Fibroblast of skin of back (primary cell): ENCODE results near the gene CACNB4.
"Not testable (repeated sequence)": the region's sequence is repeated elsewhere in the genome, so short reads cannot be mapped to it uniquely, and the experiment has no call there.

Source experiments
- DNase-seq: peaks from one replicate; pipeline ENCODE4 v3.0.0-alpha.2; 2013

Gene CACNB4

DNA sequence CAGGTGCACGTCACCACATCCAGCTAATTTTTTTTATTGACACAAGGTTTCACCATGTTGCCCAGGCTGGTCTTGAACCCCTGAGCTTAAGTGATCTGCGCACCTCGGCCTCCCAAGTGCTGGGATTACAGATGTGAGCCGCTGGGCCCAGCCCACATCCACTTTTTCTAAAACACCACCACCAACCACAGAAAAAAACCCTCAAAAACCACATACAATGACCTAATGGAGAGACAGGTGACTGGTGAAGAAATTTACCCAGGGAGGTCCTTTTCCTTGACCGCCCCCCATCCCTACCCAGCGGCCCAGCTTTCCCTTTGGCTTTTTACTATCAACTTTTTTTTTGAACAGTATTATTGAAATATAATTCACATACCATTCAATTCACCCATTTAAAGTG is 47.9 kb downstream of the CACNB4 start:
- no peak for DNase-seq

- DNase-seq: no peak
These were observed 48.5 kb downstream of the CACNB4 start for GRCh38 chr2:152050341-152050740.

DNA sequence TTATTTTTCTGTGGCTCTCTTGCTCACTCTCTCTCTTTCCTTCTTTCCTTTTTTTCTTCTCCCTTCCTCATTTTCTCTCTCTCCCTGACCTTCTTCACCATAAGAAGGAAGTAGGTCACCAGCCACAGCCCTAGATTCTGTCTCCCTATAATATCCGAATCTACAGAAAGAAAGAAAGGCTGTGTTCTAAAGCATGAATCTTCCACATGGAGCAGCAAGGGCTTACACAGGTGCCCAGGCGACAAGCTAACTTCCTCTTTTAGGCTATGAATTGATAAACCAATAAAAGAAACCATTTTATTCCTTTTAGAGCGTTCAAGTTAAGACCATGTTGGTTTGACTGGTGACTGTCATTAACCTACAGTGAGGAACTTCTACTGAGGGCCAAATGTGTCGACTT is 49.3 kb downstream of the CACNB4 start:
- no peak for DNase-seq

DNA sequence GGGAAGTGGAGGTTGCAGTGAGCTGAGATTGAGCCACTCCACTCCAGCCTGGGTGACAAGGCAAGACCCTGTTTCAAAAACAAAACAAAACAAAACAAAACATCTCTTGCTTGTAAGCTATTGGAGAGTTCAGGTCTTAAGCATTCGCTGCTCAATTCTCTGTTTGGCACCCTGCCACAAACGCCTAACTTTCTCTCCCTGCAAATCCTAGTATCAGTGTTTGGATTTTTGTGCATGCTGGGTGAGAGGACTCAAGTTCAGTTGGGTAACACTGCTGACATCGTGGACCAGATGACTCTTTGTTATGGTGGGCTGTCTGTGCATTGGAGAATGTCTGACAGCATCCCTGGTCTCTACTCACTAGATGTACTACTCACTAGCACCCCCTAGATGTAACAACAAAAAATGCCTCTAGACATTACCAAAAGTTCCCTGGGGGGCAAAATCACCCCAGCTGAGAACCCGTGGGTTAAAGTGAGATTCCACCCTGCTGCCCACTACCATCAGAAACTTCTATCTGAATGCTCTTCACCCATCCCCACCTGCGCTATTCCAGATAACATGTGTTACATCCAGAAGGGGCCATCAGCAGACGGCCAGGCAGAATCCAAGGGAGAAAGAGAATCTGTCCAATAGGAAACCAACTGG is 50.9 kb downstream of the CACNB4 start:
- no peak for DNase-seq

GRCh38 chr2:152046940-152047339 is 51.9 kb downstream of the CACNB4 start:
- DNase-seq: no peak

DNA sequence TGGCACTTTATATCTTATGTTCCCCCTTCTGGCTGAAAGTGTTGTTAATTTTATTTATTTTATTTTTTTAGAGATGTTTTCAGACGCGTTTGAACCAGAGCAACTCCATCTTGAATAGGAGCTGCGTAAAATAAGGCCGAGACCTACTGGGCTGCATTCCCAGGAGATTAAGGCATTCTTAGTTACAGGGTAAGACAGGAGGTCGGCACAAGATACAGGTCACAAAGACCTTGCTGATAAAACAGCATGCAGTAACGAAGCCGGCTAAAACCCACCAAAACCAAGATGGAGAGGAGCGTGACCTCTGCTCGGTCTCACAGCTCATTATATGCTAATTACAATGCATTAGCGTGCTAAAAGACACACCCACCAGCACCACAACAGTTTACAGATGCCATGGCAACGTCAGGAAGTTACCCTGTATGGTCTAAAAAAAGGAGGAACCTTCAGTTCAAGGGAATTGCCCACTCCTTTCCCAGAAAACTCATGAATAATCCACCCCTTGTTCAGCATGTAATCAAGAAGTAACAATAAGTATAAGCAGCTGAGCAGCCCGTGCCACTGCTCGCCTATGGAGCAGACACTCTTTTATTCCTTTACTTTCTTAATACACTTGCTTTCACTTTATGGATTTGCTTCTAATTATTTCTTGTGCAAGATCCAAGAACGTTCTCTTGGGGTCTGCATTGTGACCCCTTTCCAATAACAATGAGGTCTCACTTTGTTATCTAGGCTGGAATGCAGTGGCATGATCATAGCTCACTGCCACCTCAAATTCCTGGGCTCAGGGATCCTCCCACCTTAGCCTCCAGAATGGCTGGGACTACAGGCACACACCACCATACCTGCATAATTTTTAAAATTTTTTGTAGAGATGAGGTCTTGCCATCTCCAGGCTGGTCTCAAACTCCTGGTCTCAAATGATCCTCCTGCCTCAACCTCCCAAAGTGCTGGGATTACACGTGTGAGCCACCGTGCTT is 55.9 kb downstream of the CACNB4 start:
- DNase-seq: no peak

GRCh38 chr2:152038441-152038958 is 60.3 kb downstream of the CACNB4 start:
- DNase-seq: no peak

DNA sequence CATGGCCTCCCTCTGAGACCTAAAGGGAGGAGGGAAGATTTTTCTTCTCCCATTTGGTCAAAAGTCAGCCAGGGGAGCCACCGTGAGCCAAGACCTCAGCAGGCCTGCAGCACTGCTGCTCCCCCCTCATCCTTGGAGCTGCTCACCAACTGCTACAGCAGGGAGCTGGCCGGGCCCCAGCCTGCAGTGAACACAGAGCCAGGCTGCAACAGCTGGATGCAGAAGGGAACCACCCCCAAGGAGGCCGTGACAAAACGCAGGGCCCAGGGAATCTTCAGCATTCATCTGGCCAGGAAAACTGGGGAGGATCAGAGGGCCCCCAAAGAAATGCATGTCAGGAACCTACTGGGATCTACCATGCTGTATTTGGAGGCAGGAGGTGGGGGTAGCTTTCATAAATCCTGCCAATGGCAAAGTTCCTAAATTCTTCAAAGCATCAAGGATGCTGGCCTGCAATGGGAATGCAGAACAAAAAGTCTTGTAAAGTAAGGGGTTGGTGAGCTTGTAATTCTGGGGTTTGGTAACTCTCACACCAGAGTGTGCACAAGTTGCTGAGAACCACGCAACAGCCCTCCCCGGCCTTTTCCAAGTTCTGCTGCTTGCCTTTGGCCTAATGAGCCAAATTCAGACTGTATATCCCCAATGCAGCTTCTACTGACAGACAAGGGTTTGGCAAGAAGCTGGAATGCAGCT is 61.0 kb downstream of the CACNB4 start:
- no peak for DNase-seq

- peak; percentile 72 for DNase-seq
These were observed 62.0 kb downstream of the CACNB4 start for GRCh38 chr2:152036611-152037469.

- no peak for DNase-seq
These were observed 64.5 kb downstream of the CACNB4 start for GRCh38 chr2:152034257-152034801.

DNA sequence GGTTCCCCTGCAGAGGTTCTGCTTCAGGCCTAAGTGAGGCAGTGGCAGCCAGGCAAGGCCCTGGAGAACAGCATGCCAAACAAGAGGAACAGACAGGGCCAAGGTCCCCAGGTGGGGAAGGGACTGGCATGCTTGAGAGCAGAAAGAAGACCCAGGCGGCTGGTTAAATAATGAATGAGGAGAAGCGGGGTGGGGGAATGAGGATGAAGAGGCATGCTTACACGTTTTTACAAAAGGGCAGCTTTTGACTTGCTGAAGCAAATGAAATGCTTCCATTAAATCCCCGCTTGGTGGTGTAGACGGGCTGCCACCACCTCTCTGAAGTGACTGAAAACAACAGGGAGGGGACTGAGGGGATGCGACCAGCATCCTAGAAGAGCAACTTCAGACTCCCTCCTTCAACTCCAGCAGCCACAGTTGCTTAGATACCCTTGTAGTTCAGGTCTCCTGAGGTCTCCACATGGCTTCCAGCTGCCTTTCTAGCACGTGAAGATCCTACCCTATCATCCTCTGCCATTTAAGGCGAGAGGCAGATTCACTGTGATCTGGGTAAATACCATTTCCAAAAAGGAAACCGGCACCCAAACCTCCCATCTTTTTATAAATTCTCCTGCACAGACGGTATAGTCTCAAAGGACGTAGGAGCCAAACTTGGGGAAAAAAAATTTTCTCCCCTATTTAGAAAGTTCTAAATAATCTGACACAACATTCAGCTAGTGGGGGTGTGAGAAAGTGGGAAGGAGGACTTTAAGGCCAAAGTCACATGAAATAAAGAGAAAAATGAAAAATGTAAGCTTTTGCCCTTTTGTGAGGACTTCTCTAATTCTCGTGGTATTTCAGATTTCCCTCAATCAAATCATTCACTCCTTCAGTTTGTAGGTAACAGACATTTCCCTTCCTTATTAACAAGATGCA is 65.6 kb downstream of the CACNB4 start:
- DNase-seq: no peak

DNA sequence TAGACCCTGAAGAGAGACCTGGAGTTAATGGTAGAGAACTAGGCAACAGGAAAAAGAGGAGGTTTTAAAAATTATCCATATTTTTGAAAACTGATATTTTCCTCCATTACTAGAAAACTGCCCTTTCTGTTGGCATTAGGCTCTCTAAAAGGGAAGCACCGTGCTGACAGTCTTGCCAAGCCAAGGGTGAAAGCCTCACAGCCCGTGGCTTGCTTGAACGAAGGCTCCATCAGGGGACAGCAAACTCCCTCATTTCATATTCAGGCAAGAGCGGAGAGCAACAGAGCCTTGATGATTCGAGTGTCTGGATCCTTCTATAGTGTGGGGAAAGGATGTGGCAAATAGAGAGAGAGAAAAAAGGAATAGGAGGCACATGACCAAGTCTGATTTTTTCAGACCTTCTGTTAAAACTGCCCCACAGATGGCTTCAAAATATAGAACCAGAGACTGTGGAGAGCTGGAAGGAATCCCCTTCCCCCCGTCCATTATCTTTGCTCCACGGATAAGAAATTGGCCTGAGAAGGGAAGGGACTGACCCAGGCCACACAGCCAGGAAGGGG is 67.0 kb downstream of the CACNB4 start:
- DNase-seq: no peak

DNA sequence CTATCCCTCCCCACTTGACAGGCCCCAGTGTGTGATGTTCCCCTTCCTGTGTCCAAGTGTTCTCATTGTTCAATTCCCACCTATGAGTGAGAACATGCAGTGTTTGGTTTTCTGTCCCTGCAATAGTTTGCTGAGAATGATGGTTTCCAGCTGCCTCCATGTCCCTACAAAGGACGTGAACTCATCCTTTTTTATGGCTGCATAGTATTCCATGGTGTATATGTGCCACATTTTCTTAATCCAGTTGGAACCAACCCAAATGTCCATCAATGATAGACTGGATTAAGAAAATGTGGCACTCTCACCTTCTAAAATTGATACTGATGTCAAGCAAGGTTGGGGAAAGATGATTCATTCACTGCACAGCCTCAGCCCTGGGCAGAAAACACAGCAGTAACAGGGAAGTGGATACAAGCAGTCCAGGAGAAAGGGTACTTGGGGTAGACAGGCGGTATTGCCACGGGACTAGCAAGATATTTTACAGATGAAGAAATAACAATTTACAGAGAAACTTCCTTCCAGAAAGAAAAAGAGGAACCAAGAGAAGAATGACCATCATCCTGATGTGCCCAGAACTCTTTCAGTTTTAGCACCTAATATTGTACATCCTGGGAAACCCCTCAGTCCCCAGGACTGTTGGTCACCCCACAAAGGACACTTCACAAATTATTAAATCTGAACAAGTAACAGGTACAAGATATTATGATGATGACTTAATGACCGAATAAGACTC is 68.1 kb downstream of the CACNB4 start:
- DNase-seq: not testable (repeated sequence)

DNA sequence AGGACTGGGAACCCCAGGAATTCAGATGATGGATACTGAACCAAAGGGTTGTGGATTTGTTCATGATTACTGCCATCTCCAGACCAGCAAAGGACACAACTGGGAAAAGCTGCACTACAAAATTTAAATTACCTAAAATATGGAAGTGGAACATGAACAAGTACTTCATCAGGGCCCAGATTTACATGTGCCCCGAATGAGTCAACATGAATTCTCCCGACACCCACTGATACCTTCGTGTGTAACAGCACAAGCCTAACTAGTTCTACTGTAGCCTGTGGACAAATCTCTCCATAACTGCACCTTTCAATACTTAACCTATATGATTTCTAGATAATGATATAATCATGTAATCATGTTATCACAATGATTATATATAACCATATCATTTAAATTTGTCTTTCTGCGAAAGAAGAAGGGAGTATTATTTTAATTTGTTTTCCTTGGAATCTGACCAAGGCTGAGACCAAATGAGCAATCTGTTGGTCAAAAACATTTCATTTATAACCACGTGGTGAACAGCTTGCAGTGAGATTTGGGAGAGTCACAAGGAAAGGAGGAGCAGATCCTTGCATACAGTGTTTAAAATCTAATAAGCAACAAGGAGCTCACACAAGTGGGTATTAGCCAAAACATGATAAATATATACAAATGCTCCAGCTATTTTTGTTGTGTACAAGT is 70.5 kb downstream of the CACNB4 start:
- peak; percentile 18 for DNase-seq

DNA sequence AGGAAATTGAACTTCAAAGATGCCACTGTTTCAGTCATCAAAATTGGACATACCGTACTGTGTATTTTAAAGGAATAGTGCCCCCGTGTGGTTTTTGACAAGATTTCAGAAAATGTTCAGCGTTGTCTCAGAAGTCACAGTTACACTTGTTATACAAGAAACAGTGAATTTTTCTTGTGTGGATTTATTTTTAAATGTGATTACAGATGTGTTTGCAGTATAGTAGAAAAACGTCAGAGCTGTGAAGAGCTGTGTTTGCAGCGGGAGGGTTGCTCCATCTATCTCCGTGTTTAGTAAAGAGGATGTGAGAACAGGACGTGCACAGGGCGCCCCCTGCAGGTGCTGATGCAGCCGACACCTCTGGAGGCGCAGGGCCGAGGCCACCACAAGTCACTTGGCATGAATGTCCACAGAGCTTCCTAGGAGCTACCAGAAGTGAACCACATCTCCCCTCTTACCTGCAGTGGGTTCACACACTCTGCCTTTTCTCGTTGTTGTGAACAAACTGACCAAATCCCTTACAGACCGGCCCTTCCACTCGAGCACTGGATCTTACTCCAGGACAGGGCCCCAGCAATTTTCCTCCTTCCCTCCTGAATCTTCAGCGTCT is 73.1 kb downstream of the CACNB4 start:
- DNase-seq: peak; percentile 67

- no peak for DNase-seq
These were observed 74.4 kb downstream of the CACNB4 start for GRCh38 chr2:152024477-152024876.

DNA sequence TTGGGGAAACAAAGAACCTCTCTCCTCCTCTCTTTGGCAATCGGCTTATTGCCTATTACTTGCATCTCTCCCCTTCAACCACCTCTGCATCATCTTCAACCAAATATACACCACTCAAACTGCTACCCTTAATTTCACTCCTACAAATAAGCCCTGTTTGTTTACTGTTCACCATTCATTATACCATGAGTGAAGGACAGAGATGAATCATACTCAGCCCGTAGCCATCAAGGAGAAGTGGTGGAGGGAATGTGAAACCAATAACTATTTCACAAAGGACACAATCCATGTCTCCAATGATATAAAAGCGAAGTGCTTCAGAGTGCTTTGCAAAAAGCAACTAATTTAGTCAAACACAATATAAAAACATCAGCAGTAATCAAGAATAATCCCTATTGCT is 76.8 kb downstream of the CACNB4 start:
- DNase-seq: no peak

- not testable (repeated sequence) for DNase-seq
These were observed 77.8 kb downstream of the CACNB4 start for GRCh38 chr2:152021001-152021400.
